Activated naive CD4-positive, alpha-beta T cell treated with anti-CD3 and anti-CD28 coated beads, Interleukin-2, amount 50 U/mL, for 24 hours (primary cell): ENCODE results near the gene KCNS1.

ENCODE experiments used
- H3K27ac Mint-ChIP-seq: one replicate; pipeline ENCODE4 v1.8.0; 2021; ENCODE audit warnings: mild to moderate bottlenecking, mixed read lengths
- H3K27me3 Mint-ChIP-seq: one replicate; pipeline ENCODE4 v1.8.0; 2021; ENCODE audit warnings: mixed read lengths
- H3K36me3 Mint-ChIP-seq: one replicate; pipeline ENCODE4 v1.8.0; 2021; ENCODE audit warnings: mixed read lengths
- H3K4me1 Mint-ChIP-seq: one replicate; pipeline ENCODE4 v1.8.0; 2021; ENCODE audit warnings: mixed read lengths
- H3K4me3 Mint-ChIP-seq: one replicate; pipeline ENCODE4 v1.8.0; 2021; ENCODE audit warnings: mild to moderate bottlenecking, mixed read lengths
- H3K9me3 Mint-ChIP-seq: one replicate; pipeline ENCODE4 v1.8.0; 2021; ENCODE audit warnings: mixed read lengths

The KCNS1 gene

GRCh38 chr20:45051204-45052060, 49.5 kb downstream of the KCNS1 start:
- peak overlapping the region; percentile 23 for H3K4me3 Mint-ChIP-seq
- H3K27ac Mint-ChIP-seq: peak overlapping the region; percentile 41
- H3K4me1 Mint-ChIP-seq: peaks cover 88% of the 10 kb centered on the region
- H3K36me3 Mint-ChIP-seq: peaks cover 16% of the 10 kb centered on the region
- no peaks in the 10 kb centered on the region for H3K9me3 Mint-ChIP-seq
- no peaks in the 10 kb centered on the region for H3K27me3 Mint-ChIP-seq

DNA sequence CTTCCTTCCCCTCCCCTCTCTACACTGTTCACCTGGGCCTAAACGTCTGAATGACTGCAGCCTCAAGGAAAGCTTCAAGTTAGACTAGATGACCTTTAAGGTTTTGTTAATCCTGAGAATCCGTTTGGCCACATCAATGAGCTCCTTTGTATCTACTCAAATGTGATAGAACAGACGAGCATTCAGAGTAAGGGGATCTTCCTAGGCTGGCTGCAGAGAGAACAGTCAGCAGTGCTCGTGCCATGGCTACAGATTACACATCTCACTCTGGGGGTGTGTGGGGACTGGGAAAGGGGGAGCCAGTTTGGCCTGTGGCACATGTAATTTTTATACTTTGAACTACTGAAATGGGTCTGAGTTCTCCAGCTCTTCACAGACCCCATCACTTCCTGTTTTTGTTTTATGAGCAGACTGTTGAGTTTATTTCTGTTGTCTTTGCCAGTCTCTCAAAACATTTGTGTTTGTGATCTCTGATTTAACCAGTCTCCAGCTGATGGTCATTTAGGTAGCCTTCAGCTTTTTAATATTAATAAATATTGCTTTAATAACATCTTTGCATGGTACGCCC, 50.9 kb downstream of the KCNS1 start:
- H3K27ac Mint-ChIP-seq: peak overlapping the region; percentile 73
- H3K9me3 Mint-ChIP-seq: no peaks in the 10 kb centered on the region
- H3K4me3 Mint-ChIP-seq: peak overlapping the region; percentile 66
- H3K36me3 Mint-ChIP-seq: peaks cover 14% of the 10 kb centered on the region
- no peaks in the 10 kb centered on the region for H3K27me3 Mint-ChIP-seq
- H3K4me1 Mint-ChIP-seq: peaks cover 78% of the 10 kb centered on the region

DNA sequence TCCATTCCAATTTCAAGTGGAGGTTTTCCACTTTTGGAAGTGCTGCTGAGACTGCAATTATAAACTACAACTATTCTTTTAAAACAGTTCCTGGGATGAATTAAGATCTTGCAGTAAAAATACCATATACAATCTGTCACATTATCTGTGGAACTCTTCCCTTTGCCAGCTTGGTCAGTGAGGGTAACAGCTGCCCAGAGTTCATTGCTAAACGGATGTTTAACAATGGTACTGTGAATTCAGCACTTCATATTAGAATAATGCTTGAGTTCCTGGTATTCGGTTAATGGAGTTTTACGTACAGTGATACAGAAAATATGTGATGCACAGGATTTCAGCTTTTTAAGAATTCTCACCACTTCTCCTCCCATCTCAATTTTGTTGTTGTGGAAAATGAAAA, 51.5 kb downstream of the KCNS1 start:
- Mint-ChIP-seq H3K27ac (peak overlapping the region; percentile 73), H3K4me1 (peaks cover 76% of the 10 kb centered on the region), H3K36me3 (peaks cover 12% of the 10 kb centered on the region), H3K9me3 (no peaks in the 10 kb centered on the region), H3K4me3 (peak overlapping the region; percentile 66), H3K27me3 (no peaks in the 10 kb centered on the region)

GRCh38 chr20:45047581-45048119, 53.3 kb downstream of the KCNS1 start:
- peaks cover 76% of the 10 kb centered on the region for H3K4me1 Mint-ChIP-seq
- H3K27ac Mint-ChIP-seq: peak overlapping the region; percentile 48
- no peaks in the 10 kb centered on the region for H3K27me3 Mint-ChIP-seq
- H3K9me3 Mint-ChIP-seq: no peaks in the 10 kb centered on the region
- peaks cover 16% of the 10 kb centered on the region for H3K36me3 Mint-ChIP-seq
- H3K4me3 Mint-ChIP-seq: no peak overlapping the region

- no peak overlapping the region for H3K4me3 Mint-ChIP-seq
- H3K27me3 Mint-ChIP-seq: no peaks in the 10 kb centered on the region
- no peaks in the 10 kb centered on the region for H3K9me3 Mint-ChIP-seq
- peaks cover 19% of the 10 kb centered on the region for H3K36me3 Mint-ChIP-seq
- H3K27ac Mint-ChIP-seq: no peak overlapping the region
- peaks cover 83% of the 10 kb centered on the region for H3K4me1 Mint-ChIP-seq
Measured at GRCh38 chr20:45044601-45045000, 56.3 kb downstream of the KCNS1 start.

GRCh38 chr20:45044084-45044573, 56.8 kb downstream of the KCNS1 start:
- H3K4me1 Mint-ChIP-seq: peaks cover 83% of the 10 kb centered on the region
- H3K4me3 Mint-ChIP-seq: peak overlapping the region; percentile 7
- H3K36me3 Mint-ChIP-seq: peaks cover 20% of the 10 kb centered on the region
- peak overlapping the region; percentile 78 for H3K27ac Mint-ChIP-seq
- no peaks in the 10 kb centered on the region for H3K27me3 Mint-ChIP-seq
- H3K9me3 Mint-ChIP-seq: no peaks in the 10 kb centered on the region

DNA sequence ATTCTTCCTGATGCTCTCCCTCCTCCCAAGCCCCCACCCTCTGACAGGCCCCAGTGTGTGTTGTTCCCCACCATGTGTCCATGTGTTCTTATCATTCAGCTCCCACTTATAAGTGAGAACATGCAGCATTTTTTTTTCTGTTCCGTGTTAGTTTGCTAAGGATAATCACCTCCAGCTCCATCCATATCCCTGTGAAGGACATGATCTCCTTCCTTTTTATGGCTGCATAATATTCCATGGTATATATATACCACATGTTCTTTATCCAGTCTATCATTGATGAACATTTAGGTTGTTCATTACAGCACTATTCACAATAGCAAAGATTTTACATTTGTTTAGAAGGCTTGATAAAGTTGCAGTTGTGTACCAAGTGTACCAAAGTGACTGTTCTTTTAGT, 57.9 kb downstream of the KCNS1 start:
- peaks cover 21% of the 10 kb centered on the region for H3K36me3 Mint-ChIP-seq
- peak overlapping the region; percentile 86 for H3K27ac Mint-ChIP-seq
- peaks cover 82% of the 10 kb centered on the region for H3K4me1 Mint-ChIP-seq
- H3K27me3 Mint-ChIP-seq: no peaks in the 10 kb centered on the region
- H3K4me3 Mint-ChIP-seq: no peak overlapping the region
- H3K9me3 Mint-ChIP-seq: no peaks in the 10 kb centered on the region
